Measurements from ENCODE around the gene CD93.

Gene CD93

DNA sequence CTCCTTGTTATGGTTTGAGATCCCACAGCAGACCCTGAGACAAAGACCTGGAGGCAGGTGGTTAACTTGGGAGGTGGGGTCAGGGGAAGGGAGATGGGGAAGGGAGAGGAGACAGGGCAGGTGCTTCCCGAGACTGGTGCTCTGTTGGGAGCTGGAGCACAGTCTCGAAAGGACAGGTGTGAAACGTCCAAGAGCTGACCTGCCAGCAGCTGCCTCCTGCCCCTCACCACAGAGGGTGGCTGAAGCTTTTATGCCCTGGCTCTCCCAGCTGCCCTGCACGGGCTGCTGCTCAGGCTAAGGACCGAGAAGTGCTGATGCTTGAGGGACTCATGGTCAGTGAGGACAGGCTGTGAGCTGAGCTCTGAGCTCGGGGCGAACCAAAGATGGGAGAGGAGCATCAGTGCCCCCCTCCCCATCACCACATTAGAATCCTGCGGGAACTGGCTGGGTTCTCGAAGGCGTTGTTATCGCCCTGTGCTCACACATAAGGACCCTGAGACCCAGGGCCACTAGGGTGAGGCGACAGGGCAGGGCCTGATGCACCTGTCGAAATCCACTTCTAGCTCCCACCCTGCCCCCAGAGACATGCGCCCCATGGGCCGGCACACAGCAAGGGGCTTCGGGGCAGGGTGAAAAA is 25.3 kb upstream of the CD93 start:
- no peak for TF ChIP-seq TOX (CRISPR knock-in tag; IDR thresholded peaks at IDR 0.05; ENCODE audit: borderline replicate concordance)
- TF ChIP-seq, protein P1, sequence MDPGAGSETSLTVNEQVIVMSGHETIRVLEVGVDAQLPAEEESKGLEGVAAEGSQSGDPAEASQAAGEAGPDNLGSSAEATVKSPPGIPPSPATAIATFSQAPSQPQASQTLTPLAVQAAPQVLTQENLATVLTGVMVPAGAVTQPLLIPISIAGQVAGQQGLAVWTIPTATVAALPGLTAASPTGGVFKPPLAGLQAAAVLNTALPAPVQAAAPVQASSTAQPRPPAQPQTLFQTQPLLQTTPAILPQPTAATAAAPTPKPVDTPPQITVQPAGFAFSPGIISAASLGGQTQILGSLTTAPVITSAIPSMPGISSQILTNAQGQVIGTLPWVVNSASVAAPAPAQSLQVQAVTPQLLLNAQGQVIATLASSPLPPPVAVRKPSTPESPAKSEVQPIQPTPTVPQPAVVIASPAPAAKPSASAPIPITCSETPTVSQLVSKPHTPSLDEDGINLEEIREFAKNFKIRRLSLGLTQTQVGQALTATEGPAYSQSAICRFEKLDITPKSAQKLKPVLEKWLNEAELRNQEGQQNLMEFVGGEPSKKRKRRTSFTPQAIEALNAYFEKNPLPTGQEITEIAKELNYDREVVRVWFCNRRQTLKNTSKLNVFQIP (CRISPR knock-in tag; IDR thresholded peaks at IDR 0.05; ENCODE audit: borderline replicate concordance, low read depth) = no peak
- TF ChIP-seq, protein P2, sequence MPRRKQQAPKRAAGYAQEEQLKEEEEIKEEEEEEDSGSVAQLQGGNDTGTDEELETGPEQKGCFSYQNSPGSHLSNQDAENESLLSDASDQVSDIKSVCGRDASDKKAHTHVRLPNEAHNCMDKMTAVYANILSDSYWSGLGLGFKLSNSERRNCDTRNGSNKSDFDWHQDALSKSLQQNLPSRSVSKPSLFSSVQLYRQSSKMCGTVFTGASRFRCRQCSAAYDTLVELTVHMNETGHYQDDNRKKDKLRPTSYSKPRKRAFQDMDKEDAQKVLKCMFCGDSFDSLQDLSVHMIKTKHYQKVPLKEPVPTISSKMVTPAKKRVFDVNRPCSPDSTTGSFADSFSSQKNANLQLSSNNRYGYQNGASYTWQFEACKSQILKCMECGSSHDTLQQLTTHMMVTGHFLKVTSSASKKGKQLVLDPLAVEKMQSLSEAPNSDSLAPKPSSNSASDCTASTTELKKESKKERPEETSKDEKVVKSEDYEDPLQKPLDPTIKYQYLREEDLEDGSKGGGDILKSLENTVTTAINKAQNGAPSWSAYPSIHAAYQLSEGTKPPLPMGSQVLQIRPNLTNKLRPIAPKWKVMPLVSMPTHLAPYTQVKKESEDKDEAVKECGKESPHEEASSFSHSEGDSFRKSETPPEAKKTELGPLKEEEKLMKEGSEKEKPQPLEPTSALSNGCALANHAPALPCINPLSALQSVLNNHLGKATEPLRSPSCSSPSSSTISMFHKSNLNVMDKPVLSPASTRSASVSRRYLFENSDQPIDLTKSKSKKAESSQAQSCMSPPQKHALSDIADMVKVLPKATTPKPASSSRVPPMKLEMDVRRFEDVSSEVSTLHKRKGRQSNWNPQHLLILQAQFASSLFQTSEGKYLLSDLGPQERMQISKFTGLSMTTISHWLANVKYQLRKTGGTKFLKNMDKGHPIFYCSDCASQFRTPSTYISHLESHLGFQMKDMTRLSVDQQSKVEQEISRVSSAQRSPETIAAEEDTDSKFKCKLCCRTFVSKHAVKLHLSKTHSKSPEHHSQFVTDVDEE (CRISPR knock-in tag; IDR thresholded peaks at IDR 0.05) = no peak
- TF ChIP-seq ZFP3 (CRISPR knock-in tag; IDR thresholded peaks at IDR 0.05) = no peak
- TF ChIP-seq SNAI2 (CRISPR knock-in tag; IDR thresholded peaks at IDR 0.05) = no peak
- TF ChIP-seq ZFP30 (CRISPR knock-in tag; IDR thresholded peaks at IDR 0.05) = no peak
- TF ChIP-seq RARB (CRISPR knock-in tag; IDR thresholded peaks at IDR 0.05) = no peak
- TF ChIP-seq OSR1 (CRISPR knock-in tag; IDR thresholded peaks at IDR 0.05) = no peak
- no peak for TF ChIP-seq TCF4 (CRISPR knock-in tag; IDR thresholded peaks at IDR 0.05; ENCODE audit: borderline replicate concordance)
- ATAC-seq = no peak

DNA sequence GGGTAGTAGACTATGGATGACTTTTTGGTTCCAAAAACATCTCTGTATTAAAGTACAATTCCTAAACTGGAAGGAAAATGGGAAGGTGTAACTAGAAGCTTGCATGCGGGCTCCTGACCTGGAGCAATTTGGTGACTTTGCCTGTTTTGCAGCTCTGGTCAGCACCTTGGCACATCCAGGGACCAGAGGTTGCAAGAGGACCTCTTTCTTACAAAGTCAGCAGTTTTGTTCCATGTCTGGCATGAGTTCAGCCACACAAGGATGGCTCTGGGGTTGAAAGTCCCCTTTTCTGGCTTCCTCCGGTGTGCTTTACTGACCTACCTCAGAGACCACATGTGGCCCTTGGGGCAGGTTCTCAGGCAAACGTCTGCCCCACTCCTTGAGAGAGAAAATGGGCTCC is 22.7 kb upstream of the CD93 start:
- ATAC-seq = no peak
- TF ChIP-seq, protein P3, sequence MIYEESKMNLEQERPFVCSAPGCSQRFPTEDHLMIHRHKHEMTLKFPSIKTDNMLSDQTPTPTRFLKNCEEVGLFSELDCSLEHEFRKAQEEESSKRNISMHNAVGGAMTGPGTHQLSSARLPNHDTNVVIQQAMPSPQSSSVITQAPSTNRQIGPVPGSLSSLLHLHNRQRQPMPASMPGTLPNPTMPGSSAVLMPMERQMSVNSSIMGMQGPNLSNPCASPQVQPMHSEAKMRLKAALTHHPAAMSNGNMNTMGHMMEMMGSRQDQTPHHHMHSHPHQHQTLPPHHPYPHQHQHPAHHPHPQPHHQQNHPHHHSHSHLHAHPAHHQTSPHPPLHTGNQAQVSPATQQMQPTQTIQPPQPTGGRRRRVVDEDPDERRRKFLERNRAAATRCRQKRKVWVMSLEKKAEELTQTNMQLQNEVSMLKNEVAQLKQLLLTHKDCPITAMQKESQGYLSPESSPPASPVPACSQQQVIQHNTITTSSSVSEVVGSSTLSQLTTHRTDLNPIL (CRISPR knock-in tag; IDR thresholded peaks at IDR 0.05; ENCODE audit: low read depth) = no peak
- TF ChIP-seq ZFP3 (CRISPR knock-in tag; IDR thresholded peaks at IDR 0.05) = no peak
- TF ChIP-seq ZNF565 (CRISPR knock-in tag; conservative IDR thresholded peaks at IDR 0.05; ENCODE audit: low read depth) = no peak
- TF ChIP-seq ZC3H10 (CRISPR knock-in tag; IDR thresholded peaks at IDR 0.05) = no peak
- no peak for TF ChIP-seq SNAI2 (CRISPR knock-in tag; IDR thresholded peaks at IDR 0.05)
- TF ChIP-seq, protein P4, sequence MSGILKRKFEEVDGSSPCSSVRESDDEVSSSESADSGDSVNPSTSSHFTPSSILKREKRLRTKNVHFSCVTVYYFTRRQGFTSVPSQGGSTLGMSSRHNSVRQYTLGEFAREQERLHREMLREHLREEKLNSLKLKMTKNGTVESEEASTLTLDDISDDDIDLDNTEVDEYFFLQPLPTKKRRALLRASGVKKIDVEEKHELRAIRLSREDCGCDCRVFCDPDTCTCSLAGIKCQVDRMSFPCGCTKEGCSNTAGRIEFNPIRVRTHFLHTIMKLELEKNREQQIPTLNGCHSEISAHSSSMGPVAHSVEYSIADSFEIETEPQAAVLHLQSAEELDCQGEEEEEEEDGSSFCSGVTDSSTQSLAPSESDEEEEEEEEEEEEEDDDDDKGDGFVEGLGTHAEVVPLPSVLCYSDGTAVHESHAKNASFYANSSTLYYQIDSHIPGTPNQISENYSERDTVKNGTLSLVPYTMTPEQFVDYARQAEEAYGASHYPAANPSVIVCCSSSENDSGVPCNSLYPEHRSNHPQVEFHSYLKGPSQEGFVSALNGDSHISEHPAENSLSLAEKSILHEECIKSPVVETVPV (CRISPR knock-in tag; IDR thresholded peaks at IDR 0.05) = no peak
- TF ChIP-seq, protein P2 (CRISPR knock-in tag; IDR thresholded peaks at IDR 0.05) = no peak
- TF ChIP-seq ZNF70 (CRISPR knock-in tag; IDR thresholded peaks at IDR 0.05) = no peak
- TF ChIP-seq TOX (CRISPR knock-in tag; IDR thresholded peaks at IDR 0.05; ENCODE audit: borderline replicate concordance) = no peak
- TF ChIP-seq, protein P1 (CRISPR knock-in tag; IDR thresholded peaks at IDR 0.05; ENCODE audit: borderline replicate concordance, low read depth) = no peak

DNA sequence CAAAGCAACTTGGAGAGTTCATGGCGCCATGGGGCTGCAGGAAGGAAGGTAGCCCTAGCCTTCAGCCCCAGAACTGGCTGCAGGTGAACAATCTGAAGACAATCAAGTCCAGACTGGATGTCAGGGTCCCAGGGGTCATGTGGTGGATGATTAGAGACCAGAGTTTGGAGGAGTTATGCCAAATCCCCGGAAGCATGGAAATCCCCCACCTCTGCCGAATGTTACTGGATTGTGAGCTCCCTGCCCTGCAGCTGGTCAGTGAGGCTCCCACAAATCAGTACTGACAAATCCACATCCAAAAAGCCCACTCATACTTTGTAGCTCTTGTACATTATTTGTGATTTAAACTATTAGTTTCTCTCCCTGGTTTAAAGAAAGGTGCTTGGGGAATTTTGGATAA is 21.3 kb upstream of the CD93 start:
- no peak for TF ChIP-seq SNAI2 (CRISPR knock-in tag; IDR thresholded peaks at IDR 0.05)
- no peak for TF ChIP-seq ISL1 (CRISPR knock-in tag; IDR thresholded peaks at IDR 0.05)
- ATAC-seq = no peak
